Spleen (tissue), 7 donors: Measurements from ENCODE around the gene WRAP73.

ENCODE experiments used
- CTCF ChIP-seq, 11 experiments: fragments of 200-600 bp in 7 of 11; fragments of 450-650 bp in 4 of 11; sonication (generic) in 4 of 11; IDR thresholded peaks in 8 of 11; conservative IDR thresholded peaks in 3 of 11; 1 replicate in 7 of 11; 2 replicates in 4 of 11; pipeline versions ENCODE4 v1.4.0 to v1.8.0; 2016 to 2021; ENCODE audit warnings: antibody characterized with exemption in 11 of 11, inconsistent platforms in 4 of 11, mild to moderate bottlenecking in 1 of 11
- POLR2A ChIP-seq, 3 donors: fragments of 450-650 bp; IDR thresholded peaks; one replicate each; pipeline ENCODE4 v1.5.1; 2017; ENCODE audit warnings: antibody characterized with exemption in 3 of 3, mild to moderate bottlenecking in 1 of 3
- POLR2AphosphoS5 ChIP-seq, 3 donors: sonication (generic); formaldehyde crosslinking; IDR thresholded peaks; one replicate each; pipeline ENCODE4 v1.5.1; 2017; ENCODE audit warnings: antibody characterized with exemption in 3 of 3
- donor health status: DM: no; HTN: no; CAD: no; lungs with moderate emphysema.
- donor health status: DM: no; HTN: no; CAD: no.
- donor health status: DM: no; HTN: no; CAD: no.

DNA sequence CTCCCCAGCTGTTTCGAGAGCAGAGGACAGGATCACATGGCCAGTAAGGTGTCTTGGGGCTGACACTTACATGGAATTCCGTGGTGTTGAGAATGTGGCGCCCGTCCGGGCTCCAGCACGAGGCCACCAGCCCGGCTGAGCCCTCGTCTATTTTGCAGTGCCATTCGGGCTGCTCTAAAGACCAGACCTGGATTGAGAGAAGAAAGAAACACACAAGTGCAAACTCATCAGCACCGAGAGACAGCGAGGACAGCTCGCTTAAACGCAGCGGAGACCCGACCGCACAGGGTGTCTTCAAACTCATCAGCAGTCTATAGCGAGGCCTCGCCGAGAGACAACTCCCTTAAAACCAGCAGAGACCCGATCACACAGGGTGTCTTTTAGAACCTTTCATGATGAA lies 3.3 kb downstream of the WRAP73 start:
- no peak for TF ChIP-seq POLR2AphosphoS5 (IDR thresholded peaks at IDR 0.05)
- TF ChIP-seq POLR2A (IDR thresholded peaks at IDR 0.05): no peak
- no peak for TF ChIP-seq CTCF (IDR thresholded peaks at IDR 0.05 in 8 of 11, conservative IDR thresholded peaks at IDR 0.05 in 3 of 11)
